GM12891 (cell line): ENCODE results near the gene DLGAP1.

Source experiments
- PAX5 ChIP-seq: IDR thresholded peaks from 2 replicates; pipeline ENCODE4 v1.6.1; 2011; ENCODE audit warnings: low read length, moderate library complexity, mild to moderate bottlenecking; ENCODE audit not compliant: insufficient read depth, severe bottlenecking
- POLR2A ChIP-seq: IDR thresholded peaks from 2 replicates; pipeline ENCODE4 v1.6.1; 2011; ENCODE audit warnings: low read depth, low read length, control low read depth
- SPI1 ChIP-seq: IDR thresholded peaks from 2 replicates; pipeline ENCODE4 v1.6.1; 2011; ENCODE audit warnings: low read depth, low read length, control low read depth

DNA sequence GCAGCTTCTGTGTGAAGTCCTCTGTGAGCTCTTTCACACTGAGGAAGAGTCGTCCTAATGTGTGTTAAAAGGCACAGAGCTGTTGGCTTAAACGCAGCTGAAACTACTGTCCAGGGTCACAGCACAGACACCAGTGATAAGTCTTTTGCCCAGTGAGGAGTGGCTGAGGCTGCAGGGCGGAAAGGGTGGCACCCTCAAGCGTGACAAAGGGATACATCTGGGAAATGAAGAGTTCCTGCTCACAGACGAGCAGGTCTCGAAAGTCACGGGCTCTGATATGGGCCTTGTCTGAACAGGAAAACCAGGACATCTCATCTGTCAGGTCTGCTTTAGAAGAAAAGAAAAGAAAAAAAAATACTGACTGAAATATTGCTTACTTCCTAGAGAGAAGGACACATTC is 968.6 kb downstream of the DLGAP1 start:
- no peak for TF ChIP-seq SPI1
- no peak for TF ChIP-seq POLR2A
- no peak for TF ChIP-seq PAX5
